ENCODE data around the gene PRDM15.

PRDM15 gene

GRCh38 chr21:41775149-41775472, 104.0 kb downstream of the PRDM15 start:
- no peak for DNase-seq

DNA sequence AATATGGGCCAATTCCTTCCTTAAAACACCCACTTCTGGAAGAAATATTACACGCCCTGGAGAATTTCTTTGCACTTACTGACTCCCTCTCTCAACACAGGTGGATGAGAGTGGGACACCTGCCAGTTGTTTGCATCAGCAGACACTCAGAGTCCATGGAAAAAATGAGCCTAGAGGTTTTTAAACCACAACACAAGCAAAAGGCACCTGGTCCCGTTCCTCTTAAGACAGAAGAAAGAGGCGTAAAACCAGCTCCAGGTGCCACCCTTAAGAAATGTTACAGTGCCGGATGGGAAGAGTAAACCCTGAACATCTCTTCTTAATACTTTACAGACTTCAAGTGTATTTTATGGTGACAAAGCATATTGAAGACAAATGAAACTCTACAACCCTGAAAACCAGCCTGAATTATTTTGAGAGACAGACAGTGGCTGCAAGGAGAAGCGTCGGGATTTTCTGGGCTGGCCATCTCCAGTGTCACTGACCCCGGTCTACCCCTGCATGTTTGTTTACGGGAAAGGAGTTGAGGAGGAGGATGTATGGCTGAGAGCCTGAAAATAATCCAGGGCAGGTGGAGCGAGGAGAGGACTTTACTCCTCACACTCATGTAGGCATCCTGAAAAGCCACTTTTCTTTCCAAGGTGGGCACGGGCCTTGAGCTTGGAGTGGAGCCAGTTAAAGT, 104.5 kb downstream of the PRDM15 start:
- no peak for DNase-seq

DNA sequence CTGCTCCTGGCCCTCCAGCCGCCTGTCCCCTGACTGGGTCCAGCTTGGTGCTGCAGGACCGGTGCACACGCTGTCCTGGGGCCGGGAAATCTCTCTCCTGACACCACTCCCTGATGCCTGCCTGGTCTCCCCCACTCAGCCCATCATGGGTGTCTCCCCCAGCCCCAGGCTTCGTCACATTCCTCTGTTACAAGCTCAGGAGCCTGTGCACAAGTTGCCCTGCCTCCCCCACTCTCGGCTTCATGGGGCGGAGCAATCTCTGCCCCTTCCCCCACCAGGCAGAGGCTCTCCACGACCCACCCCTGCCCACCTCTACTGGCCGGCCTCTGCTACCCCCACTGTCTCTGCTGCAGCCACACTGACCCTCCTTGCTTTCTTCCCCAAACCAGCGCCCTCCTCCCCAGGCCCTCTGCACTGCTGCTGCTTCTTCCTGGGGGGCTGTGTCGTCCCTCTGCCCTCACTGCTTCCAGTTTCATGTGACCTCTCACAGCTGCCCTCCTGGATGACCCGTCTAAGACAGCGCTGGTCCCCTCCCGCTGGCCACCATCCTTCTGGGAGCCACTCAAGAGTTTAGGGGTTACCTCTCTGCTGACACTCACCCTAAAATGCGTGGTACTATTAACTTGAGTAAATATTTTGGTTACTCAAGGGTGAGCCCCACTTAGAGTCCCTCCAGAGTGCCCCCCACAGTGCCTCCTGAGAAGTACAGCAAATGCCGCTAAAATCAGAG, 106.6 kb downstream of the PRDM15 start:
- no peak for DNase-seq

DNA sequence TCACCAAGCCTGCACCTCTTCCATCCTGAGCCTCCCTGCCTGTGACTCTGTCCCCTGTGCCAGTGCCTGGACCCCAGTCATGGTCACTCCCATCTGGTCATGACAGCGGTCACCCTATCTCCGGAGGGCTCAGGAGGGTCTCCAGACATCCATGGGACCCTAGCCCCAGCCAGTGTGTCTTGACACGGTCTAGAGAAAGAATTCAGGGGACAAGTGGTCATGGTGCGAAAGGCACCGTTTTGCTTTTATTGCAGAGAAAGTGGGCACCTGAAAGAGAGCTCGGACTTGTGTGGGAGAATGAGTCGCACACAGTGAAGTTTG, 107.6 kb downstream of the PRDM15 start:
- DNase-seq, result no peak

DNA sequence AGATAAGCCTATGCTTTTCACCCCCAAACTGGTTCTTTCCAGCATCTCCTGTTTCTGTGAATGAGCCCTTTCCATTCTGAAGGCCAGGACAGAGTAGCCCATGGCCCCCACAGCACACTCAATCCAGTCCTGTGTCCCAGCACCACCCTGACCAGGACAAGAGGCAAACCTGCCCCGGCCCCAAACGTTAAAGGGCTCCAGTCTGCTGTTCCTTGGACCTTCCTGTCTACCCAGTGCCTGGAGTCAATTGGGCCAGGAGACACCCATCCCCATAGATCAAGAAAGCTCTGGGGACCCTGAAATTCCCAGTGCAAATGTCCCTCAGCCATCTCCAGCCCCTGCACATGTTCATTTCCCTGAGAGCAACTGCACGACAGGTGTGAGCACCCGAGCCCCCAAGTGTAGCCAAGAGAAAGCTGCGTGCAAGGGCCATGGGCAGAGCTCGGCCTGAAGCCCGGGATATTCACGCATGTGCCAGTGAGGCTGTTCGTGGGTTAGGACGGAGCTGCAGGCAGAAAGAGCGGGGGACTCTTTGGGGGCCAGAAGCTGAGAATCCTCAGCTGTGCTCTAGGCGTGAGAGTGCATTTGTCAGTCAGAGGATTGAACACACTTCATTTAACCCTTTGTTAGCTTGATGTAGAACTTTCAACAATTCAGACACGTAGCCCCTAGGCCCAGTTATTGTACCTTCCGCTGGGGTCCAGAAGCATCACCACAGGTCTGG, 108.1 kb downstream of the PRDM15 start:
- no peak for DNase-seq

DNA sequence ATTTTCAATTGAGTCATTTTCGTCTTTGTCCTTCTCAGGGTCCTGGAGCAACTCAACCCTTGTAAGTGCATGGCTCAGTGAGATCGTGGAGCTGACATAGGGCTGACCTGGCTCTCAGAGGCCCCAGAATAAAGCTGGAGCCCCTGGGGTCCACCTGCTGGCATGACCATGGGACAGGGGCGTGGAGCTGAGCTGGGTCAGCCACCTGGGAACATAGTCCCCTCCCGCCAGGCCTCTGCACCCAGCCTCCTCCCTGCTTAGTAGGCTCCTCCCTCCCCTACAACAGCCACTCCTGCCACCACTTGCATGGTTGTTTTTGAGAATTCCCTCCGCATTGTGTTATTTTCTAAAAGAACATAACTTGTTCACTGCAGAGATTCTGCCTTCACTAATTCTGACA, 109.2 kb downstream of the PRDM15 start:
- no peak for DNase-seq

DNA sequence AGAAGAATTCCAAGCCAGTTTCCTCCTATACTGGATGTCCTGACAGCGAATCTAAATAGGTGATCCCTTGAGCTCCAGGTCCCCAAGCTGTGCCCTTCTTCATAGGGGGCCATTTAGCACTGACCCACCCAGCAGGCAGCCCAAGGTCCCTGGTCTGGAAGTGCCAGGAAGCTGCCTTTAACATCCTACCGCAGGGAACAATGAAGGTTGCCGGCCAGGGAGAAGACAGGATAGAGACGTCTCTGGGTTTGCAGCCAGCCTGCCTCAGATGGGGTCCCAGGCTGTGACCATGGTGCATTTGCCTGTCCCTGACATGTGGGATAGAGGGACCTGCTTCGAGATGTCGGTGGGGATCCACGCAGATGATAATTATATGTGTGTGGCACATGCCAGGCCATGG, 109.6 kb downstream of the PRDM15 start:
- no peak for DNase-seq

DNA sequence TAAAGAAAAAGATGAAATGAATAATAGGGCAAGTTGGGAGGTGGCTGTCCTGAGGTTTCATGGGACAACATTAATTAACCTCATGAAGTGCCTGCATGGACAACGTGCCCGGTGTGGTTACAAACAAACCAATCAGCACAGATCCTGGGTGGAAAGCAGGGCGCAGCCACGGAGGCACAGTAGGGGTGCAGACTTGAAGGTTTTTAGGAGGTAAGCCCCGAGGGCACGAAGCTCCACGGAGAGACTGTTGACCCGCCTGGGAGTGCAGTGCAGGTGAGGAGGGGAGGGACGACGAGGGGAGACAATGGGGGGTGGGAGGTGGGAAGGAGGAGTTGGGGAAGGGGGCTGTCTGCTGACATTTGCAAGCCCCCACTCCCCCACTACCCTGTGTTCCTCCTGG, 110.0 kb downstream of the PRDM15 start:
- no peak for DNase-seq

GRCh38 chr21:41768437-41769042, 110.6 kb downstream of the PRDM15 start:
- no peak for DNase-seq

- DNase-seq, result no peak
These were observed 111.3 kb downstream of the PRDM15 start for GRCh38 chr21:41767606-41768436.

DNA sequence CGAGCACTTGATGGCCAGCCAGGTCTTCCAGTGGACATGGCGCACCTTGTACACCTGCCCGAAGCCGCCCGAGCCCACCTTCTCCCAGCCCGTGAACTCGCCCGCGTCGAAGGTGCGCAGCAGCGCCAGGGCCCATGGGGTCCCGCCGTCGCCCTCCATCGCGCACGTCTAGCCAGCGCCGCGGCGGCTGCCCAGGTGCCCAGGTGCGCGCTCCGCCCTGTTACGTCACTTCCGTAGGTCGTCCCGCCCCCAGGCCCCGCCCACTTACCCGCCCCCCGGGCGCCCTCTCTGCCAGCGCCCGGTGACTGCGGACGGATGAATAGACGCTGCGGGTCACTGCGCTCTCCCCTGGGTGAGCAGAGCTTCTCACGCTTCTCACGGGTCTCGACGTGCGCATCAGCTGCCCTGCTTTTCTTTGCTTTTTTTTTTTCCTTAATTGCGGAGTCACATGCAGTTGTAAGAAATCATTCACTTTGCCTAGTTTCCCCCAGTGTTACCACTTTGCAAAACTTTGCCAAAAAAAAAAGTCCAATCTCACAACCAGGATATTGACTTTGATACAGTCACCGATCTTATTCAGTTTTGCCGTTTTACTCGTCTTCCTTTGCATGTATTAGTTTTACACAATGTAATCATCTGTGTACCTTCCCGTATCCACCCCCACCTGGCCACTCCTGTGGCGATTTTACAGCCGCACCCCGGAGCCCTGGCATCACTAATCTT, 112.1 kb downstream of the PRDM15 start, which contains the start of gene RIPK4:
TSS of gene RIPK4 (minus strand) at position 170 of the 723 bp plus-strand sequence. CDS start at position 159, 11 bp downstream.
- peak; percentile 31 for DNase-seq

DNA sequence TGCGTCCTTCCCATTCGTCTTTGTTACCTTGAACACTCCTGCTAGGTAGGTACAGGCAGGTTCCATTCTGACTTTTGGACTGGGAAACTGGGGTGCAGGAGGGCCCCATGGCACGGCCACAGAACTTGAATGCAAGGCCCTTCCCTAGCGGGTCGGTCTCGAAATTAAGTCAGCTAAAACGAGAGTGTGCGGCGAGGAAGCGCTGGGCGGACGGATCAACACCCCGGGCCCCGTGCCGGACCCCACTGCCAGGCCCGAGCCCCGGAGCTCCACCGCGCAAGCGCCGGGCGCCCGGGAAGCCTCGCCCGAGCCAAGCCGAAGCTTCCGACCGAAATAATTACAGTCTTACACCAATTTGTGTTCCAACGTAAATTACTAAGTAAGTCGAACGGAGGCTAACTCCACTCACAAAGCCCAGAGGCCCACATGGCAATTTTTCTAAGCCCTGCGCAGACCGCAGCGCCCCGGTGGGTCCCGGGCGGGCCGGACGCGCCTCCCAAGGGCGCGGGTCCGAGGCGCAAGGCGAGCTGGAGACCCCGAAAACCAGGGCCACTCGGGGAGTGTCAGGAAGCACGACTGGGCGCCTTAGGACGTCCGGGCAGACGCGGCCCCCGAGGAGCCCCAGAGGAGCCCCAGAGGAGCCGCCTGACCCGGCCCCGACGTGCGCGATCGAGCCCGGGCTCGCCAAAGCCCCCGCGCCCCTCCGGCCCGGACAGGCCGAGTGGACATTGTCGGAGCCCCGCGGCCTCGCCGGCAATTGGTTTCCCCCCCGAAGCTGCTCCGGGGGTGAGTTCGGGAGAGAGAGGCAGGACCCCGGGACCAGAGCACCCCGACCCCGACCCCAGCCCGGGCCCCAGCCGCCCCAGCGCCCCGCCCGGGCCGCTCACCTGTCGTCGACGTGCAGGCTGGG, 112.9 kb downstream of the PRDM15 start:
- no peak for DNase-seq

DNA sequence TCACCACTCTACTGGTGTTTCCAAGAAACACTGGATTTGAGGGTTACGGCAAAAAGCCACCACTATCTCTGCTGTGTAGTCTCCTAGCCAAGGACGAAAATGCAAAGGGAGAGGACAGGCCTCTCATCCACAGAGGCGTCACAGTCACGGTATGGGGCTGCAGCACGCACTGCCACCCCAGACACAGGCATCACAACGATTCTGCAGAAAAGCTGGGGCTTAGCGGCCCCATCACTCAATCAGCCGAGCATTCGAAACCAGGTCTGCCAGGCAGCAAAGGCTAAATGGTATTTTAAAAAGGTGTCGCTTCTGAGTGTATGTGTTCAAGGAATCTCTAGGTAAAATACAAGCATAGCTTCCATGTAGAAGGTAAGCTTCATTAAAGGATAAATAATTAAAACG, 113.7 kb downstream of the PRDM15 start:
- no peak for DNase-seq

DNA sequence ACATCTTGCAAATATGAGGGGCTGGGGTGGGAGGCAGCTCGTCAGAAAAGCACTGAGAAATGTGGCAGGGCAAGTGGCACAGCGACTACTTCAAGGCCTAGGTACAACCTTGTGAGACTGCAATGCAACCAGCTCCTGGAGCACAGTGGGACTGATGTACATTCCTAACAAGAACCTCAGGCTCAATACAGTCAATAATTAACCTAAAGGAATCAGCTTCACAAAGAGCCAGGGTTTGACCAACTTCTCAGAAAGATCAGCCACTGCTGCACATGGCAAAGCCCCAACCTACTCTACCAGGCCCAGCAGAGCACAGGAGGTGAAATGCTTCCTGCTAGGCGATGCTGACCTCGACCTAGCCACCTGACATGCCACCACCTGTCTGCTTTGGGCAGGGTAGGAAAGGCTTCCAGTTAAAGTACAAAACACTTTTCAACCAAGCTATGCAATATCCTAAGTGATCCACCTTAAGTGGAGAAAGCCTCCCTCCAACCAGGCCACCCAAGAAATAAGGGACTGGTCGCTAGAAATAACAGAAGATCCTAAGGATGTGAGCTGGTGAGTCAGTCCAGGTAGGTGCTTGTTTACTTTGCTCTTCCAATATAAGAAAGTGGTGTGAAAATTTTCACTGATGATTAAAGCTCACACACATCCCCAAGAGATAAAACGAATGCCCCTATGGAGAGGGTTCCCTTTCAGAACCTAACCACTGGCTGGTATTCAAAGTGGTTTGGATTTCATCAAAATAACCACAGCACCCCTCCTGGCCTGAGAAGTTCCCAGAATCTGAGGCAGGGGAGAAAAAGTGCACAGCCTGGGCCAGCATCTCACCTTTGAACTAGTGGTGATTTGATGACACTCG, 114.4 kb downstream of the PRDM15 start:
- DNase-seq, result no peak

DNA sequence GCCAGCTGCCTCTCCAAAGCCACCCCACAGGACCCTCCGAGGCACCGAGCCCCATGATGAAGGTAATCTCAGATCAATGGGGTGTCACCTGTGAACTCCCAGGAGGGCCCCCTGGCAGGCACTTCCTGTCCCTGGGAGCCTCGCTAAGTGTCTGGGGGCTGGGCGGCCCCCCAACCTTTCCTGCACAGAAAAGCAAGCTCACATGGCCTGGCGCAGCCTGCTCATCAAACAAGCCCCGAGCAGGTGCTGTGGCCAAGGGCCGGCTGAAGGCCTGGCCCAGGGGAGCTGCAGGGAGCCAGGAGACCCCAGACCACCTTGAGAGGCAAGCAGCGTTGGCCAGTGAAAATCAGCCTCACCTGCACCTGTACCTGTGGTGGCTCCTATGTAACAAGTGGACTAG, 115.1 kb downstream of the PRDM15 start:
- no peak for DNase-seq

GRCh38 chr21:41763398-41763931, 115.7 kb downstream of the PRDM15 start:
- no peak for DNase-seq

- no peak for DNase-seq
These were observed 116.4 kb downstream of the PRDM15 start for GRCh38 chr21:41762753-41763152.

GRCh38 chr21:41761934-41762635, 117.1 kb downstream of the PRDM15 start:
- DNase-seq, result no peak

Measured in effector CD4-positive, alpha-beta T cell (primary cell).